GM12878 (cell line): Measurements from ENCODE around the gene NRG2. TPM values are rescaled to one million over a fixed set of nuclear protein-coding genes. Genes with fewer than 3 reads are reported as not detected.

ENCODE experiments used
- ATAC-seq: fragments of 200-7000 bp; cut with Tn5 transposase; 3 replicates; pipeline ENCODE4 v1.9.1; 2020; ENCODE audit warnings: mild to moderate bottlenecking, moderate library complexity
- BruUV-seq: library from RNA; stranded (reverse); fragments of 400-500 nt; replicated peaks from 2 replicates; lab custom pipeline; 2021; lab: Mats Ljungman, UMichigan
- CTCF ChIA-PET: fragments of 300-600 bp; sonication (Branson Sonifier 250); formaldehyde crosslinking; extraction: SDS; loops from one replicate; lab custom pipeline; 2021; ENCODE audit warnings: inconsistent platforms; lab: Yijun Ruan, JAX
- POLR2A ChIA-PET: fragments of 350-600 bp; formaldehyde crosslinking; extraction: SDS; loops from one replicate; lab custom pipeline; 2021; ENCODE audit warnings: inconsistent platforms; lab: Charles Lee
- RAD21 ChIA-PET: fragments of 300-600 bp; sonication (Branson Sonifier 250); formaldehyde crosslinking; loops from one replicate; lab custom pipeline; 2023; ENCODE audit warnings: antibody characterized with exemption; ENCODE audit not compliant: unreplicated experiment; lab: Charles Lee
- SMC1A ChIA-PET: fragments of 300-600 bp; sonication (Branson Sonifier 250); formaldehyde crosslinking; loops from one replicate; lab custom pipeline; 2023; ENCODE audit not compliant: unreplicated experiment, uncharacterized antibody; lab: Charles Lee
- DNase-seq: peaks from one replicate; pipeline ENCODE4 v3.0.0-alpha.2; 2011; ENCODE audit warnings: low read depth, low spot score
- FAIRE-seq: peaks from 3 replicates; lab custom pipeline; 2011; peaks lifted over from hg19 to GRCh38; lab: Jason Lieb, UNC
- H2AFZ ChIP-seq: 2 replicates; pipeline ENCODE4 v1.6.0; 2011; ENCODE audit warnings: low read depth, low read length, control low read depth; ENCODE audit not compliant: control insufficient read depth
- H3K27ac ChIP-seq: 2 replicates; pipeline ENCODE4 v1.5.1; 2011; ENCODE audit warnings: control low read depth; ENCODE audit not compliant: control insufficient read depth, insufficient read depth
- H3K27me3 ChIP-seq, 2 experiments: replicated peaks in 1 of 2; 2 replicates each; pipeline versions ENCODE4 v1.6.0 to v1.6.1; 2011; ENCODE audit warnings: low read length in 1 of 2; ENCODE audit not compliant: control insufficient read depth in 2 of 2, insufficient read depth in 2 of 2
- H3K36me3 ChIP-seq, 2 experiments: 2 replicates each; pipeline ENCODE4 v1.5.1; 2011; ENCODE audit warnings: low read length in 1 of 2; ENCODE audit not compliant: control insufficient read depth in 2 of 2, insufficient read depth in 2 of 2
- H3K4me1 ChIP-seq: 2 replicates; pipeline ENCODE4 v1.6.1; 2011; ENCODE audit warnings: mild to moderate bottlenecking, low read length, moderate library complexity, mixed read lengths; ENCODE audit not compliant: control insufficient read depth, insufficient read depth
- H3K4me2 ChIP-seq: 2 replicates; pipeline ENCODE4 v1.6.0; 2011; ENCODE audit warnings: control low read depth; ENCODE audit not compliant: control insufficient read depth, insufficient read depth
- H3K4me3 ChIP-seq: fragments of 200-600 bp; sonication (generic); 2 replicates; pipeline ENCODE4 v1.5.1; 2016
- H3K79me2 ChIP-seq: 2 replicates; pipeline ENCODE4 v1.6.0; 2011; ENCODE audit warnings: low read length; ENCODE audit not compliant: control insufficient read depth, insufficient read depth
- H3K9ac ChIP-seq: 2 replicates; pipeline ENCODE4 v1.8.0; 2011; ENCODE audit warnings: low read length, control low read depth, mixed read lengths; ENCODE audit not compliant: control insufficient read depth, insufficient read depth
- H3K9me3 ChIP-seq: replicated peaks from 3 replicates; pipeline ENCODE4 v1.5.1; 2011; ENCODE audit warnings: mild to moderate bottlenecking, low read length; ENCODE audit not compliant: control insufficient read depth, insufficient read depth
- H4K20me1 ChIP-seq: 2 replicates; pipeline ENCODE4 v1.6.0; 2011; ENCODE audit not compliant: control insufficient read depth, insufficient read depth
- ATF2 ChIP-seq: IDR thresholded peaks from 2 replicates; pipeline ENCODE4 v1.6.1; 2012; ENCODE audit warnings: low read length, inconsistent platforms
- BACH1 ChIP-seq: fragments of 450-650 bp; IDR thresholded peaks from 2 replicates; pipeline ENCODE4 v1.6.1; 2017; ENCODE audit warnings: mild to moderate bottlenecking, borderline replicate concordance
- E4F1 ChIP-seq: fragments of 450-650 bp; IDR thresholded peaks from 2 replicates; pipeline ENCODE4 v1.6.1; 2018; ENCODE audit warnings: borderline replicate concordance, mild to moderate bottlenecking; ENCODE audit not compliant: partially characterized antibody
- EZH2 ChIP-seq: IDR thresholded peaks from 2 replicates; pipeline ENCODE4 v1.6.1; 2012; ENCODE audit warnings: low read depth, mild to moderate bottlenecking, control low read depth, inconsistent platforms, low read length, borderline replicate concordance; ENCODE audit not compliant: control insufficient read depth
- KDM1A ChIP-seq: fragments of 200-600 bp; sonication (generic); IDR thresholded peaks from 2 replicates; pipeline ENCODE4 v1.6.1; 2016; ENCODE audit warnings: borderline replicate concordance
- POLR2AphosphoS5 ChIP-seq: IDR thresholded peaks from 2 replicates; pipeline ENCODE4 v1.6.1; 2011; ENCODE audit warnings: mild to moderate bottlenecking, low read length, inconsistent platforms
- RELA ChIP-seq: fragments of 450-650 bp; IDR thresholded peaks from 2 replicates; pipeline ENCODE4 v1.8.0; 2014; ENCODE audit warnings: borderline replicate concordance; ENCODE audit not compliant: partially characterized antibody
- SKIL ChIP-seq: fragments of 450-650 bp; IDR thresholded peaks from 2 replicates; pipeline ENCODE4 v1.6.1; 2017; ENCODE audit warnings: mild to moderate bottlenecking, low read depth, inconsistent platforms; ENCODE audit not compliant: poor library complexity, severe bottlenecking
- SPI1 ChIP-seq: IDR thresholded peaks from 2 replicates; pipeline ENCODE4 v1.6.1; 2011; ENCODE audit warnings: low read depth, mild to moderate bottlenecking, low read length, moderate library complexity, borderline replicate concordance; ENCODE audit not compliant: insufficient read depth
- TARDBP ChIP-seq: IDR thresholded peaks from 2 replicates; pipeline ENCODE4 v1.6.1; 2016; ENCODE audit warnings: borderline replicate concordance
- WGBS: methylation state at CpG from one replicate; pipeline ENCODE4 v1.1.6; 2016; ENCODE audit warnings: low lambda C conversion rate; ENCODE audit not compliant: insufficient replicate concordance, insufficient coverage; ENCODE audit errors: missing lambda C conversion rate; 5-methylcytosine and 5-hydroxymethylcytosine counted together
- in situ Hi-C: fragments of 300-500 bp; cut with MboI; formaldehyde crosslinking; loops from 9 replicates; pipeline ENCODE4 v1.14.3; 2018; ENCODE audit warnings: mixed read lengths
- intact Hi-C: fragments of 100-400 bp; cut with micrococcal nuclease; formaldehyde crosslinking; loops from one replicate; pipeline ENCODE4 v1.14.2; 2022; ENCODE audit not compliant: unreplicated experiment
- polyA plus RNA-seq, 11 experiments: library from polyadenylated mRNA; depleted of rRNA in 4 of 11; unstranded in 6 of 11; stranded (reverse) in 5 of 11; fragments of >200 nt; fragmentation: Nextera tagmentation in 4 of 11; fragmentation: Illumina TruSeq in 1 of 11; extraction: Ambion mirVana in 4 of 11; extraction: Trizol in 1 of 11; gene quantifications; 1 replicate in 1 of 11; 2 replicates in 10 of 11; pipeline versions ENCODE4 v1.2.1 to v1.2.3, GENCODE V29; 2011 to 2016; ENCODE audit warnings: inconsistent platforms in 2 of 11, missing spikeins in 2 of 11, low read depth in 1 of 11
- total RNA-seq, 4 experiments: library from RNA; depleted of rRNA in 3 of 4; stranded (reverse); fragments of >200 nt in 3 of 4; fragmentation: Illumina TruSeq in 1 of 4; extraction: Trizol in 1 of 4; gene quantifications; 2 replicates each; pipeline versions ENCODE4 v1.2.1 to v1.2.3, GENCODE V29; 2013 to 2021

NRG2 gene
- total and polyA plus RNA-seq, 10 of the 15 experiments (the other 5 are each of a cell fraction or from before 2014, with no cell fraction given): 0.10 to 21.7 (median 9.6) TPM

- Histone ChIP-seq H4K20me1 (no peaks in the 10 kb centered on the region), H3K9me3 (no peaks in the 10 kb centered on the region), H3K4me3 (no peak overlapping the region), H3K4me2 (no peak overlapping the region), H2AFZ (no peak overlapping the region), H3K36me3 (no peaks in the 10 kb centered on the region), H3K79me2 (no peaks in the 10 kb centered on the region), H3K27ac (no peak overlapping the region), H3K9ac (no peak overlapping the region), H3K4me1 (no peaks in the 10 kb centered on the region), H3K27me3 (no peaks in the 10 kb centered on the region)
- ChIA-PET CTCF (interaction anchor here (8.7 kb wide), 1 partner anchor 56 kb away, joined by 52 read pairs; no protein-coding TSS in a partner anchor), SMC1A (interaction anchor here (1.2 kb wide), 1 partner anchor 55 kb away, joined by 4 read pairs; no protein-coding TSS in a partner anchor), POLR2A (no interaction called here), RAD21 (no interaction called here)
- no peak for FAIRE-seq
- in situ Hi-C loops: no loop called here
- DNase-seq: no peak
- ATAC-seq: no peak
- TF ChIP-seq SKIL (no peak), KDM1A (no peak), ATF2 (no peak), E4F1 (no peak), BACH1 (no peak), SPI1 (no peak), TARDBP (no peak), POLR2AphosphoS5 (no peak), RELA (no peak), EZH2 (no peak)
- WGBS: 74% methylated on average over 4 of the region's 4 CpGs
- intact Hi-C loops: no loop called here
- BruUV-seq: no TSS peak
These were observed 130.3 kb downstream of the NRG2 start for GRCh38 chr5:139912804-139913203.
